ENCODE results near the gene APOBEC3H. TPM values are rescaled to one million over a fixed set of nuclear protein-coding genes. Genes with fewer than 3 reads are reported as not detected.

APOBEC3H gene
- total RNA-seq, 1 donor: not detected

- no peak for TF ChIP-seq CTCF (IDR thresholded peaks at IDR 0.05; ENCODE audit: extremely low read depth, low read depth, low read length)
- DNase-seq (ENCODE audit: insufficient read length, low spot score, missing footprints): no peak
Measured at GRCh38 chr22:39108487-39108886, 11.4 kb downstream of the APOBEC3H start.

GRCh38 chr22:39109361-39109760, 12.3 kb downstream of the APOBEC3H start:
- Histone ChIP-seq H3K4me3 (ENCODE audit: insufficient read depth, low read length) (no peak overlapping the region), H3K4me2 (ENCODE audit: insufficient read depth, low read length) (no peak overlapping the region), H3K27ac (ENCODE audit: low read depth, low read length) (no peak overlapping the region), H4K20me1 (ENCODE audit: insufficient read depth, low read length) (no peaks in the 10 kb centered on the region), H3K27me3 (ENCODE audit: insufficient read depth, low read length) (peaks cover 17% of the 10 kb centered on the region), H3K9me3 (ENCODE audit: low read depth, low read length) (no peaks in the 10 kb centered on the region), H3K36me3 (ENCODE audit: insufficient read depth, low read length) (no peaks in the 10 kb centered on the region), H2AFZ (ENCODE audit: low read length) (no peak overlapping the region), H3K79me2 (ENCODE audit: insufficient read depth, low read length) (no peaks in the 10 kb centered on the region), H3K4me1 (ENCODE audit: insufficient read depth, low read length) (no peaks in the 10 kb centered on the region)
- DNase-seq (ENCODE audit: insufficient read length, low spot score, missing footprints): no peak
- TF ChIP-seq CTCF (IDR thresholded peaks at IDR 0.05; ENCODE audit: extremely low read depth, low read depth, low read length): no peak

More at GRCh38 chr22:39108487-39108886, 11.4 kb downstream of the APOBEC3H start:
- Histone ChIP-seq H3K9me3 (ENCODE audit: low read depth, low read length) (no peaks in the 10 kb centered on the region), H2AFZ (ENCODE audit: low read length) (no peak overlapping the region), H4K20me1 (ENCODE audit: insufficient read depth, low read length) (no peaks in the 10 kb centered on the region), H3K4me3 (ENCODE audit: insufficient read depth, low read length) (no peak overlapping the region), H3K36me3 (ENCODE audit: insufficient read depth, low read length) (no peaks in the 10 kb centered on the region), H3K27ac (ENCODE audit: low read depth, low read length) (no peak overlapping the region), H3K27me3 (ENCODE audit: insufficient read depth, low read length) (peaks cover 8% of the 10 kb centered on the region), H3K4me1 (ENCODE audit: insufficient read depth, low read length) (no peaks in the 10 kb centered on the region), H3K79me2 (ENCODE audit: insufficient read depth, low read length) (no peaks in the 10 kb centered on the region), H3K4me2 (ENCODE audit: insufficient read depth, low read length) (no peak overlapping the region)

- H4K20me1 ChIP-seq (ENCODE audit: insufficient read depth, low read length): no peaks in the 10 kb centered on the region
- H2AFZ ChIP-seq (ENCODE audit: low read length): no peak overlapping the region
- no peak overlapping the region for H3K27ac ChIP-seq (ENCODE audit: low read depth, low read length)
- DNase-seq (ENCODE audit: insufficient read length, low spot score, missing footprints): no peak
- H3K4me1 ChIP-seq (ENCODE audit: insufficient read depth, low read length): no peaks in the 10 kb centered on the region
- H3K79me2 ChIP-seq (ENCODE audit: insufficient read depth, low read length): no peaks in the 10 kb centered on the region
- H3K27me3 ChIP-seq (ENCODE audit: insufficient read depth, low read length): peaks cover 32% of the 10 kb centered on the region
- H3K9me3 ChIP-seq (ENCODE audit: low read depth, low read length): no peaks in the 10 kb centered on the region
- no peak overlapping the region for H3K4me2 ChIP-seq (ENCODE audit: insufficient read depth, low read length)
- H3K4me3 ChIP-seq (ENCODE audit: insufficient read depth, low read length): no peak overlapping the region
- no peaks in the 10 kb centered on the region for H3K36me3 ChIP-seq (ENCODE audit: insufficient read depth, low read length)
- TF ChIP-seq CTCF (IDR thresholded peaks at IDR 0.05; ENCODE audit: extremely low read depth, low read depth, low read length): no peak
Measured at GRCh38 chr22:39110631-39111561, 13.9 kb downstream of the APOBEC3H start.

- H3K4me2 ChIP-seq (ENCODE audit: insufficient read depth, low read length): no peak overlapping the region
- no peak overlapping the region for H2AFZ ChIP-seq (ENCODE audit: low read length)
- H4K20me1 ChIP-seq (ENCODE audit: insufficient read depth, low read length): no peaks in the 10 kb centered on the region
- H3K27me3 ChIP-seq (ENCODE audit: insufficient read depth, low read length): peaks cover 34% of the 10 kb centered on the region
- H3K36me3 ChIP-seq (ENCODE audit: insufficient read depth, low read length): no peaks in the 10 kb centered on the region
- H3K9me3 ChIP-seq (ENCODE audit: low read depth, low read length): no peaks in the 10 kb centered on the region
- no peak for DNase-seq (ENCODE audit: insufficient read length, low spot score, missing footprints)
- H3K4me1 ChIP-seq (ENCODE audit: insufficient read depth, low read length): no peaks in the 10 kb centered on the region
- H3K79me2 ChIP-seq (ENCODE audit: insufficient read depth, low read length): no peaks in the 10 kb centered on the region
- no peak overlapping the region for H3K4me3 ChIP-seq (ENCODE audit: insufficient read depth, low read length)
- TF ChIP-seq CTCF (IDR thresholded peaks at IDR 0.05; ENCODE audit: extremely low read depth, low read depth, low read length): no peak
- no peak overlapping the region for H3K27ac ChIP-seq (ENCODE audit: low read depth, low read length)
Measured at GRCh38 chr22:39114112-39114511, 17.1 kb downstream of the APOBEC3H start.

All from osteoblast (primary cell).